ENCODE data around the gene PEX11G.

GRCh38 chr19:7427944-7428343 lies 60.9 kb downstream of the PEX11G start:
- TF ChIP-seq CTCF (IDR thresholded peaks at IDR 0.05; ENCODE audit: poor library complexity, severe bottlenecking) (no peak), RAD21 (conservative IDR thresholded peaks at IDR 0.05) (no peak), EP300 (conservative IDR thresholded peaks at IDR 0.05; ENCODE audit: poor library complexity, severe bottlenecking) (no peak), EZH2 (IDR thresholded peaks at IDR 0.05; ENCODE audit: borderline replicate concordance, insufficient read depth, low read length, poor library complexity, severe bottlenecking) (no peak), REST (IDR thresholded peaks at IDR 0.05; ENCODE audit: borderline replicate concordance) (no peak)
